ENCODE measurements around the gene TPSD1.
"Not testable (repeated sequence)": the region's sequence is repeated elsewhere in the genome, so short reads cannot be mapped to it uniquely, and the experiment has no call there.

The TPSD1 gene

DNA sequence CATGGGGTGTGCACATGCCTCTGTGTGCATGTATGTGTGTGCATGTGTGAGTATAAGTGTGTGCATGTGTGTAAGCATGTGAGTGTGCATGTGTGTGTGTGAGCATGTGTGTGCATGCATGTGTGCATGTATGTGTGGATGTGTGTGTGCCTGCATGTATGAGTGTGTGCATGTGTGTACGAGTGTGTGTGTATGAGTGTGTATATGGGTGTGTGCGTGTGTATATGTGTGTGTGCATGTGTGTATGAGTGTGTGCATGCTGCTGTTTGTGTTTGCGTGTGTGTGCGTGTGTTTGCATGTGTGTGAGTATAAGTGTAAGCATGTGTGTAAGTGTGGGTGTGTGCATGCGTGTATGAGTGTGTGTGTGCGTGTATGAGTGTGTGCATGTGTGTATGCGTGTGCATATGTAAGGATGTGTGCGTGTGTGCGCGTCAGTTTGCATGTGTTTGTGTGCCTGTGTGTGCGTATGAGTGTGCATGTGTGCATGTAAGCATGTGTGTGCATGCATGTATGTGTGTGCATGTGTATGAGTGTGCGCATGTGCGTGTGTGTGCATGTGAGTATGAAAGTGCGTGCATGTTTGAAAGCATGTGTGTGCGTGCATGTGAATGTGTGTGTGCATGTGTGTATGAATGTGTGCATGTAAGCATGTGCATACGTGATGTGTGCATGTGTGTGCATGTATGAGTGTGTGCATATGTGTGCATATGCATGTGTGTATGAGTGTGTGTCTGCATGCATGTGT is 8.6 kb downstream of the TPSD1 start:
- no peak for DNase-seq

- DNase-seq: no peak
Measured at GRCh38 chr16:1265090-1265630, 9.3 kb downstream of the TPSD1 start.

GRCh38 chr16:1265826-1266225 is 10.0 kb downstream of the TPSD1 start:
- DNase-seq: no peak

GRCh38 chr16:1269418-1269817 is 13.5 kb downstream of the TPSD1 start:
- not testable (repeated sequence) for DNase-seq

DNA sequence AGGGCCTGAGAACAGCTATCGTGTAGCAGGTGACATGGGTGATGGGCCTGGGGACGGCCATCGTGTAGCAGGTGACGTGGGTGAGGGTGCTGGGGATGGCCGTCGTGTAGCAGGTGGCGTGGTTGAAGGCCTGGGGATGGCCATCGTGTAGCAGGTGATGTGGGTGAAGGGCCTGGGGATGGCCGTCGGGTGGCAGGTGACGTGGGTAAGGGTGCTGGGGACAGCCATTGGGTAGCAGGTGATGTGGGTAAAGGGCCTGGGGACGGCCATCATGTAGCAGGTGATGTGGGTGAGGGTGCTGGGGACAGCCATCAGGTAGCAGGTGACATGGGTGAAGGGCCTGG is 15.5 kb downstream of the TPSD1 start:
- no peak for DNase-seq

DNA sequence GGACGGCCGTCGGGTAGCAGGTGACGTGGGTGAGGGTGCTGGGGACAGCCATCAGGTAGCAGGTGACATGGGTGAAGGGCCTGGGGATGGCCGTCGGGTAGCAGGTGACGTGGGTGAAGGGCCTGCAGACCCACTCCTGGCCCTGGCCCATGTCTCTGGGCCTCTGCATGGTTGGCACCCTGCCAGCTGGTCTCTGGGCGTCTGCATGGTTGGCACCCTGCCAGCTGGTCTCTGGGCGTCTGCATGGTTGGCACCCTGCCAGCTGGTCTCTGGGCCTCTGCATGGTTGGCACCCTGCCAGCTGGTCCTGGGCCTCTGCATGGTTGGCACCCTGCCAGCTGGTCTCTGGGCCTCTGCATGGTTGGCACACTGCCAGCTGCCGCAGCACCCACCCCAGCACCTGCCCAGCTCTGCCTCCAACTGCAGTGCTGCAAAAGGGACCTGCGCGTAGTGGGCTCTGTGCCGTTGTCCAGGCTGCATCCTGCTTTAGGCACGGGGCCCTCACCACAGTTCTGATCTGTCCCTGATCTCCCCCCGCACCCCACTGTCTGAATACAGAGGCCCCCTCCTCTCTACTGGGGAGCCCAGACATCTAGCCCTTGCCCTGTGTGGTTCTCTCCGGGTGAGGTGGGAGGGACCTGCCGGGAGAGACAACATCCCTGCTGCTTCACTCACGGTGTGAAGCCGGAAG is 16.0 kb downstream of the TPSD1 start:
- not testable (repeated sequence) for DNase-seq

- DNase-seq: no peak
Measured at GRCh38 chr16:1272453-1273198, 16.8 kb downstream of the TPSD1 start.

DNA sequence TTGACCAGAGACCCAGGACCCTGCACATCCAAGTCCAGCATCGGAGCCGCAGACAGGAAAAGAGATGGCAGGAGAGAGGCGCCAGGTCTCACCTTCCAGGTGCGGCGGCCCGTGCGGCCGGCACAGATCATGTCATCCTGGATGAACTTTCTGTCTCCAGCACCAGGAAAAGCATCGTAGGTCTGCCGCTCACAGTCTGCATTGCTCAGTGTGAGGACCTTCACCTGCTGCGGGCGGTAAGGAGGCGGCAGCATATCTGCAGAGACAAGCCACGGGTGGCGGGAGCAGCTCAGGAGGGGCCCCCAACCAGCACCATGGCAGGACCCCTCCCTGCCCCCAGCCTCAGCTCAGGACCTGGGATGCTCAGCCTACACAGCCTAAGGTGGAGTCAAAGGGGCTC is 17.9 kb downstream of the TPSD1 start:
- no peak for DNase-seq

- no peak for DNase-seq
Measured at GRCh38 chr16:1274767-1275166, 18.9 kb downstream of the TPSD1 start.

- no peak for DNase-seq
Measured at GRCh38 chr16:1275791-1276579, 20.1 kb downstream of the TPSD1 start.

DNA sequence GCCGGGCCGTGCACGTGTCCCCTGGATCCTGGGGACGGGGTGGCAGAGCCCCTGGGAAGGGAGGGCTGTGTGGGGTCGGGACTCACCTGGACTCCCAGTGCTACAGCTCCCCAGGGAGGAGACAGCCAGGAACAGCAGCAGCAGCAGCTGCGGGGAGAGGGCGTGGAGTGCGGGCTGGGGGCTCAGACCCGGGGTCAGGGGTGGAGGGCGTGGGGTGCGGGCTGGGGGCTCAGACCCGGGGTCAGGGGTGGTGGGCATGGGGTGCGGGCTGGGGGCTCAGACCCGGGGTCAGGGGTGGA is 20.7 kb downstream of the TPSD1 start:
- no peak for DNase-seq

- no peak for DNase-seq
Measured at GRCh38 chr16:1277151-1277598, 21.3 kb downstream of the TPSD1 start.

DNA sequence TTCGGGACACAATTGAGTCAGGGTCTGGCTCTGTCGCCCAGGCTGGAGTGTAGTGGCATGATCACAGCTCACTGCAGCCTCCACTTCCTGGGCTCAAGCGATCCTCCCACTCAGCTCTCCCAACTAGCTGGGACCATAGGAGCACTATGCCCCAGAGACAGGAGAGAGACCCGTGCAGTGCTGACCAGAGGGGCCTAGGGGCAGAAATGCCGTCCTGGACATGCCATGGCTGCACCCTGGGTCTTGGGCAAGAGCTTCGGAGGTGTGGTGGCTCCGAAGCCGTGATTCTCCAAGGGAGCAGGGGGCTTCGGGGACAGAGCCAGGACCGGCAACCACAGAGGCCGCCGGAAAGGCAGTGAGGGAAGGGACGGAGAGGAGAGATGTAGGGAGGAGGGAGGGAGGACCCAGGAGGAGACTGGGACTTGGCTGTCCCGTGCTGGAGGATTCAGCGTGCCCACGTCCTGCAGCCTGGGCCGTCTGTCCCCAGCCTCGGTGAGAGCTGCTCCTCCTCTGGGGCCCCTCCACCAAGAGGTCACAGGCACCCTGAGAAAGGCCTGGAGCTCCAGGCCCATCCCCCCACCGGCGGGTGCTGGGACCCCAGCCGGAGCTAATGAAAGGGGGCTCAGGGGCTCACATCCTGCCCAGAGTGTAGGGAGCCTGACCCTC is 21.9 kb downstream of the TPSD1 start:
- DNase-seq: no peak

GRCh38 chr16:1278477-1278876 is 22.6 kb downstream of the TPSD1 start:
- DNase-seq: no peak

DNA sequence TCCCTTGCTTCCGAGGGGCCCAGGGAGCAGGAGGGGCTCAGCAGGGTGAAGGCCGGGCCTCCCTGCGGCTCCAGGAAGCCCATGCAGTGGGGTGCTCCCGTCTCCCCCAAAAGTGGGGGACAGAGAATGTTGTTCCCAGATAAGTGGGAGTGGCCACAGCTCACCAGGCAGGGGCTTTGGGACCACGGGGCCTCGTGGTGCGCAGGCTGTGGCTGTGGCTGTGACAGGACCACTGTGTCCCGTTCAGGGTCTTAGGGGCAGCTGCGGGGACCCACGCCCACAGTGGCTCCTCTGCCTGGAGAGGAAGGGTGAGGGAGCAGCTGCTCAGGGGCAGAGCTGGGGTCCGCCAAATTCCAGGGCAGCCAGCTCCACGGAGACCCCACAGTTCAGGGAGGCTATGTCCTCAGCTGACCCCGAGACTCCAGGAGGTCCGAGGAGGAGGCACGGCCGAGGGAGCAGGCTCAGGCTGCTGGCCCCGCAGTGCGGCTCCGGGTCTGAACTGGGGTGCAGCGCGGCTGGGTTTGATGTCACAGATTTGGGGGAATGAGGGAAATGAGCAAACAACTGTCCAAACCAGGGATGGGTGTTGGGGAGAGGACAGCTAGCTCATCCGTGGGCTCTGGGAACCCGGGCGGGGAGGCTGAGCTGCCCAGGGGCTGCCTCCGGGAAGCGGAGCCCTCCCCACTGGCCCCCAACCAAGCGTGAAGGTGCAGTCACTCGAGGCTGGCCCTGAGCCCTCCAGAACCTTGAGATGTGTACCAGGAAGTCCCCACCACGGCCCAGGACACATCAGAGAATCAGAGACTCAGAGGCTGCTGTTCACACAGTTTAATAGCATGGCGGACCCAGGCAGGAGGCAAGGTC is 23.4 kb downstream of the TPSD1 start:
- no peak for DNase-seq

GRCh38 chr16:1279945-1280589 is 24.2 kb downstream of the TPSD1 start:
- no peak for DNase-seq

DNA sequence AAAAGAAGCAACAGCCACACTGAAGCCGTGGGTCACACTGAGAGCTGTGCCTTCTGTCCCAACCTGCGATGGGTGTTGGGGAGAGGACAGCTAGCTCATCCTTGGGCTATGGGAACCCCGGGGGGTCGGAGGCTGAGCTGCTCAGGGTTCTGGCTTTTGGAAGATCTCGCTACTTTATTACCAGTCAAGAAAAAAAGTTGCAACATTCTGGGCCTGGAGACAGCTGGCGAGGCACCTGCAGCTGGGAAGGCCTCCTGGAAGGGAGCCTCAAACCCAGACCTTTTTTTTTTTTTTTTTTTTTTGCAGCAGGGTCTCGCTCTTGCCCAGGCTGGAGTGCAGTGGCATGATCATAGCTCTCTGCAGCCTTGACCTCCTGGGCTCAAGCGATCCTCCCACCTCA is 24.9 kb downstream of the TPSD1 start:
- DNase-seq: no peak

DNA sequence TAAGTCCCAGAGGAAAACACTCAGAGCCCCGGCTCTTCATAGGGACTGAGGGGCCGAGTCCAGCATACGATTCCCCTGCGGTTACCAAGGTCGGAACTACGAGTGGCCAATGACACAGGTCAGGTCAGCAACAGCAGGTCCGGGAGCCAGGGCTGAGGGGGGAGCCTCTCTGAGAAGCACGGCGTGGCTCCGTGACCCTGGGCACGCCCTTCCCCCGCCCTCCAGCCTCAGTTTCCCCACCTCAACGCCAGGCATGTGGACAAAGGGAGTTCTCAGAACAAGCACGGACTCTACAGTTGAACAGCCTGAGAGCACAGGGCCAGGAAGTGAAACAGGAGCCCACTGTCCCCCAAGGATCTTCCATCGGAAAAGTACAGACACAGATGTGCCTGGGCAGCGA is 25.6 kb downstream of the TPSD1 start:
- no peak for DNase-seq

DNA sequence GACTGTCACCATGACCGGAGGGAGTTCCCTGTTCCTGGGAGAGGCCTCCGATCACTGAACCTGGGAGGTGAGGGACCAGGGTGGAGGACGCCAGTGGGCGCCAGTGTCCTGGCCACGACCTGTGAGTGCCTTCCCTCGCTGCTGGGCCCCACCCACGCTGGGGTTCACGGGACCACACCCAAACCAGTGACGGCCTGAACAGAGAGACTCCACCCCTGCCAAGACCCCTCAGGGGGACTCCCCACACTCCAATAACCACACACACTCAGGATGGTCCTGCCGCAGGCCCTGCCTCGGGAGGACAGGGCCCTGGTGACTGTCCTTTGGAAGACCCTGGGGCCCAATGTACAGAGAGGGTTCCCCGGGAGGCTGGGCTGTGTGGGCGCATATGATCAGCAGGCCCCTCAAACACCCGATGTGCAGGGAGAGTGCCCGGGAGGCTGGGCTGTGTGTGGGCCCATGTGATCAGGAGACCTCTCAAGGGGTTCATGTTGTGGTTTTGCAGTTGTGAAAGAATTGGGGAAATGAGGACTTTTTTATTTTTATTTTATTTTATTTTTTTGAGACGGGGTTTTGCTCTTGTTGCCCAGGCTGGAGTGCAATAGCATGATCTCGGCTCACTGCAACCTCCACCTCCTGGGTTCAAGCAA is 26.6 kb downstream of the TPSD1 start:
- DNase-seq: no peak

DNA sequence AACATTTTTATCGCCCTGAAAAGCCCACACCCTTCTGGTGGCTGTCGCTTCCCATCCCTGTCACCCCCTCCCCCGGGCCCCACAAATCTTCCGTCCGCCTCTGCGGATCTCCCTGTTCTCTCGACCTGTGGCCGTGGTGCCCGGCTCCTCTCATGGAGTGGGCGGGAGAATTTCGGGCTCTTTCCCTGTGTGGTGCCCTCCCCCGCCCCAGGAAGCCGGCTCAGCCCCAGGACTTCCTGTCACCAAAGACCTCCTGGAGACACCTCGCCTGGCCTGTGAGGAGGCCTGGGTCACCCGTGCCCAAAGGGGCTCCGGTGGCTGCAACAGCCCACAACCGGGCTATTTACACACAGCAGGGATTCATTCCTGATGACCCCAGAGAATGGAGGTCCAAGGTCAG is 27.4 kb downstream of the TPSD1 start:
- no peak for DNase-seq

Data from NK-92 treated with Interleukin-12 subunit alpha and Interleukin-12 subunit beta, amount 100 ng/mL, for 24 hours (cell line).